H1 (cell line): ENCODE results near the gene PLXNA4. TPM values are rescaled to one million over a fixed set of nuclear protein-coding genes. Genes with fewer than 3 reads are reported as not detected.

Experiments used
- CBX8 ChIP-seq: fragments of 300-800, 300-1000 bp; sonication (generic); IDR thresholded peaks from 2 replicates; pipeline ENCODE4 v1.7.1; 2016; ENCODE audit warnings: low read depth, low read length, borderline replicate concordance
- CHD1 ChIP-seq: IDR thresholded peaks from 2 replicates; pipeline ENCODE4 v1.6.1; 2012; ENCODE audit warnings: low read depth, low read length, improper control_type of control experiment
- CHD7 ChIP-seq: fragments of 300-600 bp; sonication (generic); IDR thresholded peaks from 2 replicates; pipeline ENCODE4 v1.7.1; 2012; ENCODE audit warnings: low read length, moderate library complexity, mild to moderate bottlenecking, inconsistent platforms; ENCODE audit not compliant: insufficient replicate concordance
- E2F6 ChIP-seq: IDR thresholded peaks from 2 replicates; pipeline ENCODE4 v1.6.1; 2012; ENCODE audit warnings: inconsistent platforms
- JUN ChIP-seq: IDR thresholded peaks from 2 replicates; pipeline ENCODE4 v1.6.1; 2011; ENCODE audit warnings: low read depth, mild to moderate bottlenecking, improper control_type of control experiment, low read length
- KDM1A ChIP-seq: fragments of 200-600, 300-600 bp; sonication (generic); IDR thresholded peaks from 2 replicates; pipeline ENCODE4 v1.7.1; 2016; ENCODE audit warnings: mild to moderate bottlenecking, low read length, borderline replicate concordance
- MAFK ChIP-seq: IDR thresholded peaks from 2 replicates; pipeline ENCODE4 v1.6.1; 2012; ENCODE audit warnings: low read depth, mild to moderate bottlenecking, improper control_type of control experiment, low read length
- PHF8 ChIP-seq: fragments of 200-600 bp; sonication (generic); conservative IDR thresholded peaks from 2 replicates; pipeline ENCODE4 v1.7.1; 2012; ENCODE audit warnings: low read depth, mild to moderate bottlenecking, inconsistent platforms, low read length, moderate library complexity
- RBBP5 ChIP-seq: IDR thresholded peaks from 2 replicates; pipeline ENCODE4 v1.7.1; 2012; ENCODE audit warnings: low read depth, mild to moderate bottlenecking, inconsistent platforms, low read length, moderate library complexity, borderline replicate concordance
- RNF2 ChIP-seq: fragments of 200-900, 300-1000 bp; sonication (generic); IDR thresholded peaks from 2 replicates; pipeline ENCODE4 v1.7.1; 2016; ENCODE audit warnings: borderline replicate concordance, low read depth, mild to moderate bottlenecking, antibody characterized with exemption, low read length; ENCODE audit not compliant: poor library complexity, severe bottlenecking; ENCODE audit errors: missing control alignments
- YY1 ChIP-seq: IDR thresholded peaks from 2 replicates; pipeline ENCODE4 v1.6.1; 2011; ENCODE audit warnings: low read depth, mild to moderate bottlenecking, low read length
- polyA plus RNA-seq, 7 experiments: library from polyadenylated mRNA; depleted of rRNA in 3 of 7; stranded (reverse) in 5 of 7; unstranded in 2 of 7; fragments of >200 nt in 5 of 7; fragments of 200-250 nt in 2 of 7; gene quantifications; 1 replicate in 5 of 7; 2 replicates in 1 of 7; 4 replicates in 1 of 7; pipeline versions ENCODE4 v1.2.1 to v1.2.3, GENCODE V29; 2011 to 2013; ENCODE audit warnings: missing spikeins in 2 of 7, mixed read lengths in 2 of 7
- total RNA-seq: library from RNA; stranded (reverse); fragmentation: NEBNext Ultra II Directional; extraction: Animal tissue kit (Norgen Biotek cat#: 25700); gene quantifications from 2 replicates; pipeline ENCODE4 v1.2.1, GENCODE V29; 2021

PLXNA4 gene
- total and polyA plus RNA-seq, 2 of the 8 experiments (the other 6 are each of a cell fraction or from before 2014, with no cell fraction given): 0.76 to 0.79 TPM

- TF ChIP-seq CHD7 (no peak), CHD1 (no peak), E2F6 (no peak), RNF2 (no peak), RBBP5 (no peak), MAFK (no peak), KDM1A (no peak), CBX8 (no peak), JUN (no peak), PHF8 (no peak), YY1 (no peak)
Measured at GRCh38 chr7:132130497-132130896, 445.8 kb downstream of the PLXNA4 start (continued).
